ENCODE results near the gene CCDC88B.

- no peak for TF ChIP-seq REST (IDR thresholded peaks at IDR 0.05; ENCODE audit: insufficient read depth in 1 of 2, low read depth in 2 of 2, low read length in 2 of 2)
- TF ChIP-seq POLR2AphosphoS5 (IDR thresholded peaks at IDR 0.05; ENCODE audit: low read depth, low read length): no peak
- TF ChIP-seq TAF1 (IDR thresholded peaks at IDR 0.05; ENCODE audit: borderline replicate concordance, insufficient read depth, low read length): no peak
- TF ChIP-seq SIN3A (IDR thresholded peaks at IDR 0.05; ENCODE audit: borderline replicate concordance, insufficient read depth, low read length): no peak
These were observed 25.0 kb upstream of the CCDC88B start for GRCh38 chr11:64314805-64315561.

Data from PFSK-1 (cell line).